Neuron (in vitro differentiated cells): ENCODE data around the gene RETN.
A peak's percentile ranks its signal among the peaks of the same experiment; 100 is the strongest.
"Not testable (repeated sequence)": the region's sequence is repeated elsewhere in the genome, so short reads cannot be mapped to it uniquely, and the experiment has no call there.

ENCODE experiments used
- H2AFZ ChIP-seq: one replicate; pipeline ENCODE4 v1.6.1; 2013; ENCODE audit warnings: low read depth, mild to moderate bottlenecking, inconsistent platforms, low read length, moderate library complexity
- H3K27me3 ChIP-seq: one replicate; pipeline ENCODE4 v1.6.1; 2013; ENCODE audit warnings: low read length; ENCODE audit not compliant: insufficient read depth
- H3K36me3 ChIP-seq: one replicate; pipeline ENCODE4 v1.6.1; 2013; ENCODE audit warnings: low read length; ENCODE audit not compliant: insufficient read depth
- H3K4me1 ChIP-seq: one replicate; pipeline ENCODE4 v1.6.1; 2013; ENCODE audit warnings: low read length; ENCODE audit not compliant: insufficient read depth
- H3K4me3 ChIP-seq: 2 replicates; pipeline ENCODE4 v1.5.1; 2013; ENCODE audit warnings: mild to moderate bottlenecking, low read length, moderate library complexity
- H3K9me3 ChIP-seq: one replicate; pipeline ENCODE4 v1.6.1; 2013; ENCODE audit warnings: low read length

RETN gene

GRCh38 chr19:7642295-7643030, 26.4 kb upstream of the RETN start:
- H3K9me3 ChIP-seq = no peaks in the 10 kb centered on the region
- H3K4me3 ChIP-seq = no peak overlapping the region
- no peaks in the 10 kb centered on the region for H3K4me1 ChIP-seq
- no peak overlapping the region for H2AFZ ChIP-seq
- no peaks in the 10 kb centered on the region for H3K36me3 ChIP-seq
- peaks cover 2% of the 10 kb centered on the region for H3K27me3 ChIP-seq

- Histone ChIP-seq H3K36me3 (no peaks in the 10 kb centered on the region), H3K27me3 (no peaks in the 10 kb centered on the region), H3K9me3 (no peaks in the 10 kb centered on the region), H3K4me3 (no peak overlapping the region), H2AFZ (no peak overlapping the region), H3K4me1 (no peaks in the 10 kb centered on the region)
Measured at GRCh38 chr19:7643031-7643415, 25.8 kb upstream of the RETN start.

GRCh38 chr19:7643629-7644549, 25.0 kb upstream of the RETN start:
- H3K4me3 ChIP-seq, H3K36me3 ChIP-seq, H3K27me3 ChIP-seq, H3K9me3 ChIP-seq, H3K4me1 ChIP-seq, H2AFZ ChIP-seq: not testable (repeated sequence)

GRCh38 chr19:7644550-7644877, 24.3 kb upstream of the RETN start:
- Histone ChIP-seq H2AFZ (no peak overlapping the region), H3K9me3 (no peaks in the 10 kb centered on the region), H3K4me3 (no peak overlapping the region), H3K36me3 (no peaks in the 10 kb centered on the region), H3K27me3 (no peaks in the 10 kb centered on the region), H3K4me1 (no peaks in the 10 kb centered on the region)

- no peaks in the 10 kb centered on the region for H3K9me3 ChIP-seq
- no peak overlapping the region for H3K4me3 ChIP-seq
- no peaks in the 10 kb centered on the region for H3K36me3 ChIP-seq
Measured at GRCh38 chr19:7645163-7645562, 23.7 kb upstream of the RETN start.

GRCh38 chr19:7645656-7646425, 23.0 kb upstream of the RETN start:
- Histone ChIP-seq H3K4me3 (no peak overlapping the region), H2AFZ (no peak overlapping the region), H3K36me3 (no peaks in the 10 kb centered on the region), H3K4me1 (no peaks in the 10 kb centered on the region), H3K27me3 (peaks cover 5% of the 10 kb centered on the region), H3K9me3 (no peaks in the 10 kb centered on the region)

More at GRCh38 chr19:7645163-7645562, 23.7 kb upstream of the RETN start:
- Histone ChIP-seq H3K4me1 (no peaks in the 10 kb centered on the region), H3K27me3 (peaks cover 1% of the 10 kb centered on the region), H2AFZ (no peak overlapping the region)

GRCh38 chr19:7646426-7646700, 22.5 kb upstream of the RETN start:
- H3K4me1 ChIP-seq = no peaks in the 10 kb centered on the region
- peaks cover 10% of the 10 kb centered on the region for H3K27me3 ChIP-seq
- H3K36me3 ChIP-seq = no peaks in the 10 kb centered on the region
- H3K9me3 ChIP-seq = no peaks in the 10 kb centered on the region
- H2AFZ ChIP-seq = no peak overlapping the region
- no peak overlapping the region for H3K4me3 ChIP-seq

- Histone ChIP-seq H2AFZ (no peak overlapping the region), H3K4me1 (no peaks in the 10 kb centered on the region), H3K4me3 (no peak overlapping the region), H3K27me3 (peaks cover 10% of the 10 kb centered on the region), H3K9me3 (no peaks in the 10 kb centered on the region), H3K36me3 (no peaks in the 10 kb centered on the region)
Measured at GRCh38 chr19:7647156-7647555, 21.7 kb upstream of the RETN start.

GRCh38 chr19:7648265-7649014, 20.4 kb upstream of the RETN start:
- H3K36me3 ChIP-seq = no peaks in the 10 kb centered on the region
- H3K4me1 ChIP-seq = no peaks in the 10 kb centered on the region
- no peaks in the 10 kb centered on the region for H3K9me3 ChIP-seq
- H2AFZ ChIP-seq = no peak overlapping the region
- peaks cover 10% of the 10 kb centered on the region for H3K27me3 ChIP-seq
- H3K4me3 ChIP-seq = no peak overlapping the region

- H3K9me3 ChIP-seq = no peaks in the 10 kb centered on the region
- H3K4me1 ChIP-seq = no peaks in the 10 kb centered on the region
- no peaks in the 10 kb centered on the region for H3K36me3 ChIP-seq
- peaks cover 10% of the 10 kb centered on the region for H3K27me3 ChIP-seq
- H3K4me3 ChIP-seq = no peak overlapping the region
- H2AFZ ChIP-seq = no peak overlapping the region
Measured at GRCh38 chr19:7650148-7650547, 18.7 kb upstream of the RETN start.

GRCh38 chr19:7652061-7652641, 16.7 kb upstream of the RETN start:
- H3K36me3 ChIP-seq = no peaks in the 10 kb centered on the region
- H3K27me3 ChIP-seq = peaks cover 10% of the 10 kb centered on the region

GRCh38 chr19:7654401-7654800, 14.4 kb upstream of the RETN start:
- Histone ChIP-seq H2AFZ (no peak overlapping the region), H3K36me3 (no peaks in the 10 kb centered on the region), H3K4me1 (no peaks in the 10 kb centered on the region), H3K27me3 (peaks cover 10% of the 10 kb centered on the region), H3K9me3 (no peaks in the 10 kb centered on the region), H3K4me3 (no peak overlapping the region)

More at GRCh38 chr19:7652061-7652641, 16.7 kb upstream of the RETN start:
- no peaks in the 10 kb centered on the region for H3K9me3 ChIP-seq
- H2AFZ ChIP-seq = no peak overlapping the region
- peak overlapping the region; percentile 18 for H3K4me3 ChIP-seq
- no peaks in the 10 kb centered on the region for H3K4me1 ChIP-seq
